Lung (tissue), 12 donors: ENCODE measurements around the gene AGPAT3. TPM values are rescaled to one million over a fixed set of nuclear protein-coding genes. Genes with fewer than 3 reads are reported as not detected.

ENCODE experiments used
- ATAC-seq: fragments of 200-7000 bp; cut with Tn5 transposase; one replicate; pipeline ENCODE4 v1.9.1; 2020; ENCODE audit warnings: moderate number of reproducible peaks; ENCODE audit not compliant: insufficient read depth, low FRiP score
- DNase-seq, 3 donors: peaks; one replicate each; pipeline ENCODE4 v3.0.0-alpha.2; 2013 to 2017
- H3K27ac ChIP-seq, 2 donors: one replicate each; pipeline ENCODE4 v1.5.1; 2013; ENCODE audit warnings: mild to moderate bottlenecking in 2 of 2, moderate library complexity in 2 of 2, control low read depth in 1 of 2, inconsistent platforms in 1 of 2, low read depth in 1 of 2, low read length in 1 of 2
- H3K27me3 ChIP-seq, 3 donors: one replicate each; pipeline ENCODE4 v1.5.1; 2013; ENCODE audit warnings: low read length in 2 of 3; ENCODE audit not compliant: control insufficient read depth in 3 of 3, insufficient read depth in 3 of 3
- H3K36me3 ChIP-seq, 4 donors: one replicate each; pipeline ENCODE4 v1.5.1; 2013; ENCODE audit warnings: low read length in 4 of 4, mild to moderate bottlenecking in 1 of 4, moderate library complexity in 1 of 4; ENCODE audit not compliant: control insufficient read depth in 4 of 4, insufficient read depth in 4 of 4
- H3K4me1 ChIP-seq, 5 donors: one replicate each; pipeline ENCODE4 v1.5.1; 2013; ENCODE audit warnings: low read length in 5 of 5, mild to moderate bottlenecking in 2 of 5, moderate library complexity in 1 of 5; ENCODE audit not compliant: control insufficient read depth in 5 of 5, insufficient read depth in 5 of 5
- H3K4me3 ChIP-seq: one replicate; pipeline ENCODE4 v1.5.1; 2013; ENCODE audit warnings: mild to moderate bottlenecking, control low read depth, moderate library complexity
- H3K9ac ChIP-seq, 2 donors: one replicate each; pipeline ENCODE4 v1.5.1; 2013; ENCODE audit warnings: low read length in 2 of 2, control low read depth in 1 of 2; ENCODE audit not compliant: insufficient read depth in 1 of 2
- H3K9me3 ChIP-seq, 4 donors: one replicate each; pipeline ENCODE4 v1.5.1; 2013; ENCODE audit warnings: low read length in 3 of 4, mild to moderate bottlenecking in 1 of 4, moderate library complexity in 1 of 4; ENCODE audit not compliant: control insufficient read depth in 4 of 4, insufficient read depth in 3 of 4
- CTCF ChIP-seq: IDR thresholded peaks from 2 replicates; pipeline ENCODE4 v1.5.1; 2012; ENCODE audit warnings: mild to moderate bottlenecking; ENCODE audit errors: control extremely low read depth, extremely low read depth
- WGBS, 2 donors: extraction: QIAGEN DNeasy Blood & Tissue Kit; methylation state at CpG; one replicate each; pipeline ENCODE4 v1.1.7; 2013; 5-methylcytosine and 5-hydroxymethylcytosine counted together
- polyA plus RNA-seq, 2 donors: library from polyadenylated mRNA; stranded (reverse); fragments of 200-250 nt; gene quantifications; one replicate each; pipeline ENCODE4 v1.2.1, GENCODE V29; 2013
- total RNA-seq, 2 donors: library from RNA; depleted of rRNA in 1 of 2; stranded (reverse); fragments of >200 nt in 1 of 2; gene quantifications; one replicate each; pipeline ENCODE4 v1.2.1, GENCODE V29; 2014 to 2021
- donor health status: control.
- donor health status: control.
- donor health status: Bipolar disorder and iron deficiency.
- donor health status: healthy.
- donor health status: DM: yes; HTN: yes; CAD: no.

Gene AGPAT3
- total and polyA plus RNA-seq, 4 donors: 29.4 to 120 (median 43.9) TPM

GRCh38 chr21:44017601-44018000, 152.6 kb downstream of the AGPAT3 start:
- H3K9ac ChIP-seq: no peak overlapping the region
- peaks cover 3 to 12% (median 9%) of the 10 kb centered on the region in 5 donors for H3K4me1 ChIP-seq
- no peaks in the 10 kb centered on the region for H3K27me3 ChIP-seq
- H3K9me3 ChIP-seq: no peaks in the 10 kb centered on the region
- no peak overlapping the region for H3K27ac ChIP-seq
- WGBS, 2 donors: 78 to 87% methylated on average over 9 of the region's 9 CpGs
- no peak for DNase-seq
- H3K4me3 ChIP-seq: no peak overlapping the region
- H3K36me3 ChIP-seq: no peaks in the 10 kb centered on the region
- no peak for TF ChIP-seq CTCF
- ATAC-seq: no peak

GRCh38 chr21:44018127-44018526, 153.1 kb downstream of the AGPAT3 start:
- H3K9ac ChIP-seq: no peak overlapping the region
- TF ChIP-seq CTCF: no peak
- DNase-seq: no peak
- H3K27ac ChIP-seq: no peak overlapping the region
- H3K27me3 ChIP-seq: no peaks in the 10 kb centered on the region
- H3K9me3 ChIP-seq: no peaks in the 10 kb centered on the region
- H3K4me1 ChIP-seq: peaks cover 3 to 9% (median 8%) of the 10 kb centered on the region in 5 donors
- ATAC-seq: no peak
- H3K36me3 ChIP-seq: no peaks in the 10 kb centered on the region
- WGBS, 2 donors: 91 to 94% methylated on average over 5 of the region's 5 CpGs
- no peak overlapping the region for H3K4me3 ChIP-seq

DNA sequence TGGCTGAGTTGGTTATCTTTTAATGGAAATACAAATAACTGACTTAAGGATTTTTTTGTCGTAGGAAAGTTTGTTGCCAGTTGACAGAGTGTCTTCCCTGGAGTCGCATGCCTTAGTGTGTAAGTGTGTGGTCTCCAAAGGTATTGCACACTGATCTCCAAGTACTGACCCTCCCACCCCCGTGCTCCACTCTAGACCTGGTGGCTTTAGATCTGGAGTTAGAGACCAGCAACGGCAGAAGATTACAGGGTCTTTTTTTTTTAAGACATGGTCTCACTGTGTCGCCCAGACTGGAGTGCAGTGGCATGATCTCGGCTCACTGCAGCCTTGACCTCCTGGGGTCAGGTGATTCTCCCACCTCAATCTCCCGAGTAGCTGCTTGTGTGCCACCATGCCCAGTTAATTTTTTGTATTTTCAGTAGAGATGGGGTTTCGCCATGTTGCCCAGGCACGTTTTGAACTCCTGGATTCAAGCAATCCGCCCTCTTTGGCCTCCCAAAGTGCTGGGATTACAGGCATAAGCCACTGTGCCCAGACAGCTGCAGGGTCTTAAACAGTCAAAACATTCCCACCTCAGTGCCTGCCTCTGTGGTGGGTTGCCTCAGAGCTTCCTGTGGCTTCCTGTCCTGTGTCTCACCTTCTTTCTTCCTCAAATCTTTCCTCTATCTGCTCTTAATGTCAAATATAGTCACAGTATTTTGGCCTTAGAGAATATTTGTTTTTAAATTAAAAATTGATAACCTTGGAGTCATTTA, 154.0 kb downstream of the AGPAT3 start:
- ATAC-seq (no peak), DNase-seq (no peak)
- WGBS, 2 donors: 70 to 77% methylated on average over 10 of the region's 10 CpGs
- no peaks in the 10 kb centered on the region for H3K9me3 ChIP-seq
- no peaks in the 10 kb centered on the region for H3K27me3 ChIP-seq
- no peaks in the 10 kb centered on the region for H3K36me3 ChIP-seq
- H3K9ac ChIP-seq: no peak overlapping the region
- peaks cover 0 to 3% (median under 1%) of the 10 kb centered on the region in 5 donors for H3K4me1 ChIP-seq
- no peak for TF ChIP-seq CTCF
- H3K4me3 ChIP-seq: no peak overlapping the region
- H3K27ac ChIP-seq: no peak overlapping the region

DNA sequence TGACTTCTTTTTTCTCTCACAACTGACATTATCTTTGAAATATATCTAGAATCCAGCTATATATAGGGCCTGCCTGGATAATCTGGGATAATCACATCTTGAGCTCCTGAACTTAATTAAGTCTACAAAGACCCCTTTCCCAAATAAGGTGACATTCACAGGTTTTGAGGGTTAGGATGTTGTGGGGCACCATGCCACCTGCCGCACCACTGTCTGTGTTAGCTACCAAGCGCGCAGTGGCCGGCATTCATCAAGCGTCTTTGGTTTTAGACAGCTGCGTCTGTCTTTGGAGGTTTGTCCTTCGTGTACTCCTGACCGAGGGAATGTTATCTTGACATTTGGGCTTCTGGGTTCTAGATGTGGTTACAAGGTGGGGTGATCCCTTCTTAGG, 154.5 kb downstream of the AGPAT3 start:
- no peaks in the 10 kb centered on the region for H3K27me3 ChIP-seq
- H3K4me1 ChIP-seq: peaks cover 0 to 6% (median 0%) of the 10 kb centered on the region in 5 donors
- H3K9ac ChIP-seq: no peak overlapping the region
- H3K9me3 ChIP-seq: no peaks in the 10 kb centered on the region
- DNase-seq (no peak), ATAC-seq (no peak)
- TF ChIP-seq CTCF: no peak
- H3K27ac ChIP-seq: no peak overlapping the region
- no peak overlapping the region for H3K4me3 ChIP-seq
- no peaks in the 10 kb centered on the region for H3K36me3 ChIP-seq
- 92 to 94% methylated on average over 8 of the region's 8 CpGs for WGBS, 2 donors
